Fibroblast of skin of left quadriceps (primary cell): Measurements from ENCODE around the gene PKM.

Experiments
- DNase-seq, 2 experiments: peaks; one replicate each; pipeline ENCODE4 v3.0.0-alpha.2; 2013; ENCODE audit warnings: low read depth in 2 of 2

The PKM gene

DNA sequence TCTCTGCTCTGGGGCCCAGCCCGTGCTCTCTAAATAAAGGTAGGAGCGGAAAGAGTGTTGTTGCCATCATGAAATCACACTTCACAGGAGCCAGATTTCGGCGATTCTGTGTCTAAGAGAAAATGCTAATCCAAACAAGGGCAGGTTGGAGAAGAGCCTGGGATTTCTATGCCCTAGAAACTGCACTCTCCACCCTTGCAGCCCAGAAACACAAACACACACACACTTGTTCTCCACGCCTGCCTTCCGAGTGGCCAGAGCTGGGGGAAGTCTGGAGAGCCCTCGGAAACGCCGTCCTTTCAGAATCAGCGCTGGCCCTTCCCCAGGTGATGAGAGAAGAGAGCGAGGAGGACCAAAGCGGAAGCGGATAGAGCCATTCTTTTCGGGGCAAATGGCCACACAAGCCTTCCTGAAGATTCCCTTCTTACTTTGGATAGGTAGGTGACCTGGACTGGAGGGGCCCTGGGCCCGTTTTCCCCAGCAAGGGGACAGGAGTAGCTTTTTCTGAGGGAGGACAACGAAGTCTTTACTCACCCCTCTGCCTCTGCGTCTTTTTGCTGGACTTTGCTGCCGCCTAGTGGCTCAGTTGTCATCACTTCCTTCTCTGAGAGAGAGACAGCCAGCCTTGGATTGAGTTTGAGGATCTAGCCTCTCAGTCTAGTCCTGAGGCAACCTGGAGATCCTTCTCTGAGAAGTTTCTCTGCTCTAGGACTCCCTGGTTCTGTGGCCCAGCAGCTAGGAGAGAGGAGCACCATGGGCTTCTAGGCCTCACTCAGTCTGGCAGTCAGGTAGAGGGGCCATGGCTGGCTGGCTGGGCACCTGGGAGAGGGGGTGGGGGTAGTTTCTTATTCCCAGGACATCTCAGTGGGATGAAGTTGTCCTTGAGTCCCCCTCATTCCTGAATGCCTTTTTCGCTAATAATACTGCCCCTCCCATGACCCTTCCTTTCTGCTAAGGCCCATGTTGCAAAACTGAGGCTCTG is 75.1 kb downstream of the PKM start:
- DNase-seq, result peak; percentile 54 to 55

DNA sequence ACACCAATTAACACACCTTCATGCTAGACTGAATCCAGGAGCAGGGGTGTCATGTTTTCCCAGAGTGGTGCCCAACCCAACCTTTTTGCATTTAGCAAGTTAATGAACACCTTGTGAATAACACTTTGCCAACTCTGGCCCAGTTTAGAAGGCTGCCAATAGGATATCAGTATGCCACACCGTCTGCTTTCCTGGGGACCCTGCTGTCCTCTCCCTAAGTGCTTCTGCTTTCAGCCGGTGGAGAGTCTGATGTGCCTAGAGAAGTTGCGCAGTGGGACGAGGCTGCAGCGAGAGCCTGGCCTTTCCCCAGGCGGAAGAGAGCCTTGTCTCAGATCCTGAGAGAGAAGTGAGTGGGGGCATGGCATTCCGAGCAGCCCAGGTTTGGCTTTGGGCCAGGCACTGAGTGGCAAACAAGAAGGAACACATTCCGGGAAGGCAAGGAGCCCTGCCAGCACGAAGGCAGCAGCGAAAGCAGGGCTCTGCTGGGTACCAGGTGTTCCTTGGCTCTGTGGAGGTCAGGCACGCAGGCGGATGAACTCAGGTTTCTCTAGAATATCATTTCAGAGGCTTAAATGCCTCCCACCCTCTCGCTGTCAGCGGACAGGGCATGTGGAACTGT is 75.9 kb downstream of the PKM start:
- DNase-seq, result no peak

DNA sequence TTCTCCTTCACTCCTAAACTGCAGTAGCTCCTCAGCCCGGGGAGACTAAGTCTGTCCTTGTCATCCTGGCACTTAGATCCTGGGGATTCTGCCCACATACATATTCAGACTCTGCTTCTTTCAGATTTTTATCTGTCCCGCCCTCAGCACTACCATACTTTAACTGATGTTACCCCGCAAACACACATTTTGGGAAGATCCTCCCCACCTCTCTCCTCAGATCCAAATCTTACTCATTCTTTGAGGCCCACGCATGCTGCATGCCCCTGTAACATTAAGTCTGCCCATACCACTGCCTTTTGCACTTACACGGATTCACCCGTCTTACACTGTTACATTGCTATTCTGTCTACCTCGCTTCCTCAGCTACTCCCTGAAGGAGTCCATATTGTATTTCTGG is 76.7 kb downstream of the PKM start:
- no peak for DNase-seq

DNA sequence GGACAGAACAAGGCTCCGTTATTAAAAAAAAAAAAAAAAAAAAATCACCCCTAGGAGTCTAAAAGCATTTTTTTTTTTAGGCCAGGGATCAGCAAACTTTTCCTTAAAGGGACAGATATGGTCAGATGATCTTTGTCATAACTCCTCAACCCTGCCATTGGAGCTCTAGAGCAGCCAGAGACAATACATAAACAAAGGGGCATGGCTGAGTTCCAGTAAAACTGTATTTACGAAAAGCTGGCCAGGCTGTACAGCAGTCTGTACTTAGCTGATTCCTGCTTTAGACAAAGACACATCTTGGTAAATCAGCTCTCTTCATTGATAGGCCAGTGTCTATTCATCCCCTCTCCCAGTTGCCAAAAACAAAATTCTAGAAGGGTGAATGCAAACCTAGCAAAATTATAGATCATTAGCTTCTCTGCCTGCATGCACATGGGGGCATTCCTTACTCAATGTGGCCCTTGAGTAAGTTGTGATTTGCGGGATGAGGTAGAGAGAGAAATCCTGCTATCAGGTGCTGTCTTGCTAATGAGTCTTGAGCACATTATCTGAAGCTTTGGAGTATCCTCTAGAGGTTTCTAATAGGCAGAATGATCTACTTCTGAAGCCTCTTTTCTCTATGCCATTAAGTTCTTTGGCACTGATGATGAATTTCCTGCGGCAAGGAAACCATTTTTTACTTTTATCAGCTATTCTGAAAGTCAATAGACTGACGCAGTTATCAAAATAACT is 77.6 kb downstream of the PKM start:
- no peak for DNase-seq
